Measurements from ENCODE around the gene WNT5A. TPM values are rescaled to one million over a fixed set of nuclear protein-coding genes. Genes with fewer than 3 reads are reported as not detected.

WNT5A gene
- total and polyA plus RNA-seq, 2 donors (not counting 1 experiment from before 2014, with no cell fraction given) = 117 to 224 TPM

DNA sequence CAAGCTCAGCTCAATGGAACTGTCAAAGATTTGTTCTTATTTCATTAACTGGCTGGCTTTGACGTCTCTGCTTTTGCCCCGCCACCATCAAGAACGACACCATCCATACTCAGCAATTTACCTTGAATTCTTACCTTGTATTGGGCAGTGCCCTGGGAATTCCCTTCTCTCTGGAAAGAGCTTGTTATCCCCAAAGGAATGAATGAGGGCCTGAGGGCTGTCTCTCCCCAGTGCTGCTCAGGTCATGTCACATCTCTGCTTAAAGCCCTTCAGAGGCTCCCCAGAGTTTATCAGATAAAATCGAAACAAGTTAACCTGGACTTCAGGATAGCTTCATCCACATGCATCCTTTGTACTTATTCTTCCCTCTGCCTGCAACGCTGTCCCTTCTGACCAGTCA, 5.9 kb upstream of the WNT5A start:
- Histone ChIP-seq H4K20me1 (ENCODE audit: control insufficient read depth, extremely low read depth, insufficient read depth, low read length) (no peaks in the 10 kb centered on the region), H3K4me1 (ENCODE audit: control insufficient read depth, extremely low read depth, insufficient read depth, low read length) (peaks cover 16% of the 10 kb centered on the region), H3K27ac (ENCODE audit: insufficient read depth, low read length) (no peak overlapping the region), H3K9me3 (ENCODE audit: control insufficient read depth, insufficient read depth, low read depth, low read length) (no peaks in the 10 kb centered on the region), H2AFZ (ENCODE audit: low read length) (no peak overlapping the region), H3K4me2 (ENCODE audit: extremely low read depth, insufficient read depth, low read length) (no peak overlapping the region), H3K36me3 (ENCODE audit: control insufficient read depth, insufficient read depth, low read length) (no peaks in the 10 kb centered on the region), H3K4me3 (replicated peaks in 1 of 4; ENCODE audit: control extremely low read depth in 1 of 4, insufficient read depth in 1 of 4, low read depth in 3 of 4, low read length in 4 of 4) (no peak overlapping the region), H3K9ac (ENCODE audit: insufficient read depth, low read length) (no peak overlapping the region), H3K27me3 (ENCODE audit: control insufficient read depth, insufficient read depth, low read length) (no peaks in the 10 kb centered on the region), H3K79me2 (ENCODE audit: control insufficient read depth, insufficient read depth, low read length) (peaks cover under 1% of the 10 kb centered on the region)
- no peak for DNase-seq (ENCODE audit: low read depth in 2 of 2)
- TF ChIP-seq, protein P1, sequence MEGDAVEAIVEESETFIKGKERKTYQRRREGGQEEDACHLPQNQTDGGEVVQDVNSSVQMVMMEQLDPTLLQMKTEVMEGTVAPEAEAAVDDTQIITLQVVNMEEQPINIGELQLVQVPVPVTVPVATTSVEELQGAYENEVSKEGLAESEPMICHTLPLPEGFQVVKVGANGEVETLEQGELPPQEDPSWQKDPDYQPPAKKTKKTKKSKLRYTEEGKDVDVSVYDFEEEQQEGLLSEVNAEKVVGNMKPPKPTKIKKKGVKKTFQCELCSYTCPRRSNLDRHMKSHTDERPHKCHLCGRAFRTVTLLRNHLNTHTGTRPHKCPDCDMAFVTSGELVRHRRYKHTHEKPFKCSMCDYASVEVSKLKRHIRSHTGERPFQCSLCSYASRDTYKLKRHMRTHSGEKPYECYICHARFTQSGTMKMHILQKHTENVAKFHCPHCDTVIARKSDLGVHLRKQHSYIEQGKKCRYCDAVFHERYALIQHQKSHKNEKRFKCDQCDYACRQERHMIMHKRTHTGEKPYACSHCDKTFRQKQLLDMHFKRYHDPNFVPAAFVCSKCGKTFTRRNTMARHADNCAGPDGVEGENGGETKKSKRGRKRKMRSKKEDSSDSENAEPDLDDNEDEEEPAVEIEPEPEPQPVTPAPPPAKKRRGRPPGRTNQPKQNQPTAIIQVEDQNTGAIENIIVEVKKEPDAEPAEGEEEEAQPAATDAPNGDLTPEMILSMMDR (conservative IDR thresholded peaks at IDR 0.05 in 1 of 2, IDR thresholded peaks at IDR 0.05 in 1 of 2; ENCODE audit: low read depth in 1 of 2, low read length in 2 of 2) = no peak
- TF ChIP-seq EZH2 (IDR thresholded peaks at IDR 0.05; ENCODE audit: low read length, missing control alignments) = no peak

DNA sequence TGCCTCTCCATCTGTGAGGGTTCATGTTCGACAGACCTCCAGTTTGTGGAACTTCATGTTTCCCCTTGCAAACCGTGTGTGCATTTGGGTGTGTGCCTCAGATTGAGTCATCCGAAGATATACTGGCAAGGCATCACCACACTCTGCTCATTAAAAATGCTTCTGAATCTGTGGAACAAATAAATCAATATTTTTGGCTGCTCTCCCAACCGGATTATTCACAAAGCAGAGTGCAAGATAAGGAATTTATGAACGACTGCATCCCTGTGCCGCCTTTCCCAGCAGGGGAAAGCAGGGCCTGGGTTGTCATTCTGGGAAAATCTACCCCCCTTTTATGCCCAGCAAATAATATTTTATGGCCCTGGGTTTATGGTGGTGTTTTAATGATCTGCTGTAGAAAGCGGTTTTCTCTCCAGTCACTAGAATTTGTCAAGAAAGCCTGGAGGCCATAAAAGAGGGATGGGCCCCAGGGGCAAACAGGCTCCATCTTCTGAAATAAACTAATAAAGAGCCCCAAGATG, 4.2 kb upstream of the WNT5A start:
- no peaks in the 10 kb centered on the region for H3K36me3 ChIP-seq (ENCODE audit: control insufficient read depth, insufficient read depth, low read length)
- H2AFZ ChIP-seq (ENCODE audit: low read length) = no peak overlapping the region
- no peaks in the 10 kb centered on the region for H3K27me3 ChIP-seq (ENCODE audit: control insufficient read depth, insufficient read depth, low read length)
- no peak overlapping the region for H3K9ac ChIP-seq (ENCODE audit: insufficient read depth, low read length)
- peaks cover 16% of the 10 kb centered on the region for H3K79me2 ChIP-seq (ENCODE audit: control insufficient read depth, insufficient read depth, low read length)
- DNase-seq (ENCODE audit: low read depth in 2 of 2) = peak; percentile 94 to 97
- peak overlapping the region; percentile 41 for H3K4me2 ChIP-seq (ENCODE audit: extremely low read depth, insufficient read depth, low read length)
- H3K4me3 ChIP-seq (replicated peaks in 1 of 4; ENCODE audit: control extremely low read depth in 1 of 4, insufficient read depth in 1 of 4, low read depth in 3 of 4, low read length in 4 of 4) = no peak overlapping the region
- no peaks in the 10 kb centered on the region for H3K9me3 ChIP-seq (ENCODE audit: control insufficient read depth, insufficient read depth, low read depth, low read length)
- no peak for TF ChIP-seq EZH2 (IDR thresholded peaks at IDR 0.05; ENCODE audit: low read length, missing control alignments)
- no peak overlapping the region for H3K27ac ChIP-seq (ENCODE audit: insufficient read depth, low read length)
- H3K4me1 ChIP-seq (ENCODE audit: control insufficient read depth, extremely low read depth, insufficient read depth, low read length) = peaks cover 16% of the 10 kb centered on the region
- no peaks in the 10 kb centered on the region for H4K20me1 ChIP-seq (ENCODE audit: control insufficient read depth, extremely low read depth, insufficient read depth, low read length)

DNA sequence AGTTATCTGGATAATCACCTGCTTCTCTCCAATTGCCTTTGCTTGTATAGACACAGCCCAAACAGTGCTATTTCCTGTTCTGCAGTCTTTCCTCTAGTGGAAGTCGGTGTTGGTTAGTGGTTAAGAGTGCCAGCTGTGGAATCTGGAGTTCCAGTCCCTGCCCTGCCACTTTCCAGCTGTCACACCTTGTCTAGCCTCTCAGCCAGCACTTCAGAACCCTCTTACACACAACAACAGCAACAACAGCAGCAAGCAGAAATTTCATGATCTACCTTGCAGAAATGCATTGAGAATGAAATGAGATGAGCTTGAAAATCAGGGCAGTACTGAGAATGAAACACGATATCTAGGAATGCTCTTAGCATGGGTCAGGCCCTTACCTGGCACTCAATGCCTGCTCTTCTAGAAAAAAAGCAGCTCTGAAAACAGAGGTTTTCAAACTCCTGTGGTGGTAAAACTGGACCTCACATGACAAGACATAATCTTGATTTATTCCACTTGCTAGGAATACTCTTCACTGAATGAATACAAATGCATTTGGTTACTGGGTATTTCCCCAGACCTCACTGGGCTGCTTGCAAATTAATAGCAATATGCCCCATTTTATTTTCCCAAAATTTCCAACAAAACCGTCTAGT, 3.3 kb upstream of the WNT5A start:
- Histone ChIP-seq H2AFZ (ENCODE audit: low read length) (no peak overlapping the region), H3K79me2 (ENCODE audit: control insufficient read depth, insufficient read depth, low read length) (peaks cover 26% of the 10 kb centered on the region), H3K36me3 (ENCODE audit: control insufficient read depth, insufficient read depth, low read length) (no peaks in the 10 kb centered on the region), H3K9me3 (ENCODE audit: control insufficient read depth, insufficient read depth, low read depth, low read length) (no peaks in the 10 kb centered on the region), H3K27ac (ENCODE audit: insufficient read depth, low read length) (no peak overlapping the region), H4K20me1 (ENCODE audit: control insufficient read depth, extremely low read depth, insufficient read depth, low read length) (no peaks in the 10 kb centered on the region), H3K4me2 (ENCODE audit: extremely low read depth, insufficient read depth, low read length) (no peak overlapping the region), H3K4me1 (ENCODE audit: control insufficient read depth, extremely low read depth, insufficient read depth, low read length) (peaks cover 16% of the 10 kb centered on the region), H3K9ac (ENCODE audit: insufficient read depth, low read length) (no peak overlapping the region), H3K4me3 (replicated peaks in 1 of 4; ENCODE audit: control extremely low read depth in 1 of 4, insufficient read depth in 1 of 4, low read depth in 3 of 4, low read length in 4 of 4) (no peak overlapping the region), H3K27me3 (ENCODE audit: control insufficient read depth, insufficient read depth, low read length) (no peaks in the 10 kb centered on the region)
- TF ChIP-seq, protein P1 (conservative IDR thresholded peaks at IDR 0.05 in 1 of 2, IDR thresholded peaks at IDR 0.05 in 1 of 2; ENCODE audit: low read depth in 1 of 2, low read length in 2 of 2) = no peak
- TF ChIP-seq EZH2 (IDR thresholded peaks at IDR 0.05; ENCODE audit: low read length, missing control alignments) = no peak
- no peak for DNase-seq (ENCODE audit: low read depth in 2 of 2)
